Lower lobe of right lung (tissue), 2 donors: Measurements from ENCODE around the gene FBXW5. TPM values are rescaled to one million over a fixed set of nuclear protein-coding genes. Genes with fewer than 3 reads are reported as not detected.
A peak's percentile ranks its signal among the peaks of the same experiment; 100 is the strongest.

ENCODE experiments used
- ATAC-seq, 2 donors: fragments of 200-7000 bp; cut with Tn5 transposase; one replicate each; pipeline ENCODE4 v1.9.1; 2020 to 2022; ENCODE audit warnings: mild to moderate bottlenecking in 2 of 2, moderate library complexity in 2 of 2
- DNase-seq: peaks from one replicate; pipeline ENCODE4 v3.0.0-alpha.2; 2020
- H3K27ac ChIP-seq: fragments of 200-600 bp; one replicate; pipeline ENCODE4 v1.8.0; 2022
- H3K27me3 ChIP-seq: fragments of 200-600 bp; one replicate; pipeline ENCODE4 v1.8.0; 2022; ENCODE audit warnings: low read depth
- H3K36me3 ChIP-seq: fragments of 200-600 bp; one replicate; pipeline ENCODE4 v1.8.0; 2022; ENCODE audit warnings: mild to moderate bottlenecking
- H3K4me1 ChIP-seq: fragments of 200-600 bp; one replicate; pipeline ENCODE4 v1.8.0; 2022
- H3K4me3 ChIP-seq: fragments of 200-600 bp; one replicate; pipeline ENCODE4 v1.8.0; 2022; ENCODE audit warnings: mild to moderate bottlenecking
- H3K9me3 ChIP-seq: fragments of 200-600 bp; one replicate; pipeline ENCODE4 v1.8.0; 2022
- intact Hi-C: fragments of 100-400 bp; cut with DNase I; formaldehyde crosslinking; loops from one replicate; pipeline ENCODE4 v1.11.0; 2022
- total RNA-seq: library from RNA; stranded (reverse); fragmentation: NEBNext Ultra II Directional; extraction: Animal tissue kit (Norgen Biotek cat#: 25700); gene quantifications from one replicate; pipeline ENCODE4 v1.2.1, GENCODE V29; 2021
- TF ChIP-seq, protein P1 (sequence below): fragments of 200-600 bp; IDR thresholded peaks from one replicate; pipeline ENCODE4 v1.8.0; 2022; ENCODE audit warnings: antibody characterized with exemption, mild to moderate bottlenecking
- donor health status: DM: no; HTN: yes; CAD: no; lungs with severe emphysema.

FBXW5 gene
- total RNA-seq, 1 donor from 2014 or later, result 83.2 TPM

- ATAC-seq, result no peak
- Histone ChIP-seq H3K36me3 (no peaks in the 10 kb centered on the region), H3K9me3 (no peaks in the 10 kb centered on the region), H3K4me1 (peaks cover 36% of the 10 kb centered on the region), H3K27me3 (no peaks in the 10 kb centered on the region), H3K4me3 (no peak within 1 kb of the TSS), H3K27ac (no peak within 1 kb of the TSS)
- peak; percentile 47 for DNase-seq
- intact Hi-C loops, result no loop called here
- TF ChIP-seq, protein P1, sequence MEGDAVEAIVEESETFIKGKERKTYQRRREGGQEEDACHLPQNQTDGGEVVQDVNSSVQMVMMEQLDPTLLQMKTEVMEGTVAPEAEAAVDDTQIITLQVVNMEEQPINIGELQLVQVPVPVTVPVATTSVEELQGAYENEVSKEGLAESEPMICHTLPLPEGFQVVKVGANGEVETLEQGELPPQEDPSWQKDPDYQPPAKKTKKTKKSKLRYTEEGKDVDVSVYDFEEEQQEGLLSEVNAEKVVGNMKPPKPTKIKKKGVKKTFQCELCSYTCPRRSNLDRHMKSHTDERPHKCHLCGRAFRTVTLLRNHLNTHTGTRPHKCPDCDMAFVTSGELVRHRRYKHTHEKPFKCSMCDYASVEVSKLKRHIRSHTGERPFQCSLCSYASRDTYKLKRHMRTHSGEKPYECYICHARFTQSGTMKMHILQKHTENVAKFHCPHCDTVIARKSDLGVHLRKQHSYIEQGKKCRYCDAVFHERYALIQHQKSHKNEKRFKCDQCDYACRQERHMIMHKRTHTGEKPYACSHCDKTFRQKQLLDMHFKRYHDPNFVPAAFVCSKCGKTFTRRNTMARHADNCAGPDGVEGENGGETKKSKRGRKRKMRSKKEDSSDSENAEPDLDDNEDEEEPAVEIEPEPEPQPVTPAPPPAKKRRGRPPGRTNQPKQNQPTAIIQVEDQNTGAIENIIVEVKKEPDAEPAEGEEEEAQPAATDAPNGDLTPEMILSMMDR, result no peak
Measured at GRCh38 chr9:136951541-136952320, 7.2 kb upstream of the FBXW5 start, which contains the start of gene LCN12. LCN12 (plus strand) TSS chr9:136952273; CDS start chr9:136952328, 55 bp downstream.

DNA sequence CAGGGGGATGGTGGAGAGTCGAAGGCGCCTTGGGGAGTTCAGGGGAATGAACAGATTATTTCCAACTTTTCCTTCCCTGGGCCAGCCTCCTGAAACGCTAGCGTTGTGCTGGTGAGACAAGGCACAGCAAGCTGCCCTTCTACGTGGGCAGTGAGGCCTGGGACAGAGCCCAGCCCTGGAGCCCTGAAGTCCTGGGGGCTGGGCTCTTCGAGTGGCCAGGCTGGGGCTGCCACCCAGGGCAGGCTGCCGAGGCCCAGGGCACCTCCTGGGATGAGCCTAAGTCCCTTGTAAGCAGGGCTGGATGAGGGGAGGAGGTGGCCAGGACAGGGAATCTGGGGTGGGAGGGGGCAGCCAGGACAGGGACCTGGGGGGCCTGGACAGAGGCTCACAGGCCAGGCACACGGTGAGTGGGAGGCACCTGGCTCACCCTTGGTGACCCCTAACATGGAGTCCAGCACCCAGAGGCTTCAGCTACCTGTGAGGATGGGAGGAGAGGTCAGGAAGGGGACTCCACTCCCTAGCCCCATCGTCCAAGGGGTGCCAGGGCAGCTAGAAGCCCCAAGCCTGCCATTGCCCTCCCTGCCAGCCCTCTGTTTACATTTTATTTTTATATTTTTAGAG is 6.2 kb upstream of the FBXW5 start:
- TF ChIP-seq, protein P1, result no peak
- intact Hi-C loops, result no loop called here
- DNase-seq (peak; percentile 52), ATAC-seq (peak; percentile 10 to 39)
- Histone ChIP-seq H3K27me3 (no peaks in the 10 kb centered on the region), H3K27ac (peak overlapping the region; percentile 88), H3K36me3 (no peaks in the 10 kb centered on the region), H3K4me1 (peaks cover 36% of the 10 kb centered on the region), H3K9me3 (no peaks in the 10 kb centered on the region), H3K4me3 (peak overlapping the region; percentile 81)

- H3K36me3 ChIP-seq, result no peaks in the 10 kb centered on the region
- peak overlapping the region; percentile 81 for H3K4me3 ChIP-seq
- TF ChIP-seq, protein P1, result no peak
- ATAC-seq, result peak; percentile 92 to 96
- DNase-seq, result peak; percentile 97
- no peaks in the 10 kb centered on the region for H3K27me3 ChIP-seq
- H3K4me1 ChIP-seq, result peaks cover 36% of the 10 kb centered on the region
- intact Hi-C loops, result no loop called here
- H3K27ac ChIP-seq, result peak overlapping the region; percentile 88
- H3K9me3 ChIP-seq, result no peaks in the 10 kb centered on the region
Measured at GRCh38 chr9:136949817-136950655, 5.5 kb upstream of the FBXW5 start.

- intact Hi-C loops, result no loop called here
- H3K27me3 ChIP-seq, result no peaks in the 10 kb centered on the region
- peaks cover 40% of the 10 kb centered on the region for H3K4me1 ChIP-seq
- no peaks in the 10 kb centered on the region for H3K36me3 ChIP-seq
- H3K27ac ChIP-seq, result peak overlapping the region; percentile 88
- peak in 1 of 2 donors; percentile 7 for ATAC-seq
- TF ChIP-seq, protein P1, result no peak
- DNase-seq, result no peak
- H3K4me3 ChIP-seq, result peak overlapping the region; percentile 81
- no peaks in the 10 kb centered on the region for H3K9me3 ChIP-seq
Measured at GRCh38 chr9:136949239-136949816, 4.8 kb upstream of the FBXW5 start.

DNA sequence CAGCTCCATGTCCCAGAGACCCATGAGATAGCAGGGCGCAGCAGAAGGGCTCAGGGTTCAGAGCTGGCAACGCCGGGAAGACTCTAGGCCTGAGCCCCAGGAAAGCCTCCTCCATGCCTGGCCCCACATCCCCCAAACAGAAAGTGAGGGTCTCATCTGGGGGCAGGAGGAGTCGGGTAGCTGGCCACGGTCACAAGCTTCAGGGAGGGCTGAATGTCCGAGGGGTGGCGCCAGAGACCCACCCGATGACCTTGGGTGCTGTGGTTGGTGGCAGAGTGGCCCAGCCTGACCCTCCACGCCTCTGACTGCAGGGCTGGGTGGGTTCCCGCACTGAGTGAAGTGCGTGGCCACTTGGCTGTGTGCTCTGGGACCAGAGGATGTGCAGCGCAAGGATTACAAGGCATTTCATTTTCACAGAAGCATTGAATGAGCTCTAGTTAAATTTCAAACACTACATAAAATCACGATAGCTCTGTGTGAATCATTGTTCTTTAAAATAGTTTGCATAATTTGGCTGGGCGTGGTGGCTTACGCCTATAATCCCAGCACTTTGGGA is 3.5 kb upstream of the FBXW5 start:
- no peak overlapping the region for H3K4me3 ChIP-seq
- intact Hi-C loops, result no loop called here
- ATAC-seq (no peak), DNase-seq (no peak)
- H3K9me3 ChIP-seq, result no peaks in the 10 kb centered on the region
- peaks cover 44% of the 10 kb centered on the region for H3K4me1 ChIP-seq
- H3K27ac ChIP-seq, result peak overlapping the region; percentile 2
- H3K36me3 ChIP-seq, result peaks cover 2% of the 10 kb centered on the region
- H3K27me3 ChIP-seq, result no peaks in the 10 kb centered on the region
- TF ChIP-seq, protein P1, result peak; percentile 57
